B cell (primary cell): ENCODE data around the gene ZSWIM6.

Source experiments
- EZH2 ChIP-seq: IDR thresholded peaks from 2 replicates; pipeline ENCODE4 v1.6.1; 2012; ENCODE audit warnings: borderline replicate concordance, low read depth, mild to moderate bottlenecking, moderate library complexity, low read length; ENCODE audit not compliant: insufficient read depth, poor library complexity, severe bottlenecking
- TF ChIP-seq, protein P1 (sequence below): fragments of 200-600 bp; IDR thresholded peaks from one replicate; pipeline ENCODE4 v1.8.0; 2022; ENCODE audit warnings: antibody characterized with exemption, mild to moderate bottlenecking

GRCh38 chr5:61466017-61466416 is 134.0 kb downstream of the ZSWIM6 start:
- TF ChIP-seq, protein P1, sequence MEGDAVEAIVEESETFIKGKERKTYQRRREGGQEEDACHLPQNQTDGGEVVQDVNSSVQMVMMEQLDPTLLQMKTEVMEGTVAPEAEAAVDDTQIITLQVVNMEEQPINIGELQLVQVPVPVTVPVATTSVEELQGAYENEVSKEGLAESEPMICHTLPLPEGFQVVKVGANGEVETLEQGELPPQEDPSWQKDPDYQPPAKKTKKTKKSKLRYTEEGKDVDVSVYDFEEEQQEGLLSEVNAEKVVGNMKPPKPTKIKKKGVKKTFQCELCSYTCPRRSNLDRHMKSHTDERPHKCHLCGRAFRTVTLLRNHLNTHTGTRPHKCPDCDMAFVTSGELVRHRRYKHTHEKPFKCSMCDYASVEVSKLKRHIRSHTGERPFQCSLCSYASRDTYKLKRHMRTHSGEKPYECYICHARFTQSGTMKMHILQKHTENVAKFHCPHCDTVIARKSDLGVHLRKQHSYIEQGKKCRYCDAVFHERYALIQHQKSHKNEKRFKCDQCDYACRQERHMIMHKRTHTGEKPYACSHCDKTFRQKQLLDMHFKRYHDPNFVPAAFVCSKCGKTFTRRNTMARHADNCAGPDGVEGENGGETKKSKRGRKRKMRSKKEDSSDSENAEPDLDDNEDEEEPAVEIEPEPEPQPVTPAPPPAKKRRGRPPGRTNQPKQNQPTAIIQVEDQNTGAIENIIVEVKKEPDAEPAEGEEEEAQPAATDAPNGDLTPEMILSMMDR, result no peak
- no peak for TF ChIP-seq EZH2
